Measurements from ENCODE around the gene VPS8.

Gene VPS8

DNA sequence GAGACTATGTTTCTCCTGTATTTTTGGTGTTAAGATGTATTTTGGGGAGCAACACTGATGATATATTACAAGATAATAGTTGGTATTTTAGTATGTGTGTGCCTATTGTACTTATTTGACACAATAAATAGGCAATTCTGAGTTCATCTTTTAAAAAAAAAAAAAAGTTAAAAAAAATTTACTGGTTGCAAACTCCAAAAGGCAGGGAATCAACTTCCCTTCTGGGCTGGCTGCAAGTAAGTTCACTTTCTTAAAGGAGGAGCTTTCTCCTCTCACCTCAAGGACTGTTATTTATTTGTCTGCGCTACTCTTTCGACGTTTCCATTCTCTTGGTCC is 335 bp upstream of the VPS8 start:
- no peak for DNase-seq (ENCODE audit: low read depth in 1 of 2, low spot score in 1 of 2)

DNA sequence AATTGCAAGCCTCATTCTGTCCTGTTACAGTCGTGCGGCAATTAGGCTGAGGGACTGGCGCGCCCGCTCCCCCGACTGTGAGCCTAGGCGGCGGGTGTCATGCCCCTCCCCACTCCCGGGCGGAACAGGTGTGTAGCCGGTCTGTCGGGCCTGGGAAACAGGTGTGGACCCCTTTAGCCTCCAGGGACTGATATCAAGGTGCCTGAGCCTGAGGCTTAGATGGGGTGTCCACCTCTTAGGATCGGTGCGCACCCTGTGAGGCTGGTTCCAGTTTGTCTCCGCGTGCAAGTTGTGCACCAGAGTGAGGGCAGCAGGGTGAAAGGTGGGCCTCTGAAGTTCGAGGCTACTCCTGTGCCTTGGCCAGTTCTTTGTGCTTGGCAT is 686 bp downstream of the VPS8 start:
- peak; percentile 3 to 12 for DNase-seq (ENCODE audit: low read depth in 1 of 2, low spot score in 1 of 2)

DNA sequence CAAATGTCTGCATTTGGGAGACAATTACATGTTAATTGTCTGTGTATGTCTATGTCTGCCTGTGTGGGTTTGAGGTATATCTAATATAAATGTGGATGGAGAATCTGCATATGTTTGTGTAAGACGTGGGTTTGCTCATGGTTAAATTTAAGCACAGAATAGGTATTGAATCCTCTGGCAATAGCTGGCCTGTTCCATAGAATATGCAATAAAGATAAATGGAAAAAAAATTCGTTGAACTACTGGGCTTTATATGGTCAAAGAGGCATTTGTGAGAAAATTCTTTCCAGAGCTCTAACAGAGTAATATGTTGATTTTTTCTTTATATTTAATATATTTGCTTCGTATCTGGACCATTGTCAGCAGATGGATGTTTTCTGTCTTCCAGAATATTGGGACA is 1.4 kb downstream of the VPS8 start:
- DNase-seq (ENCODE audit: low read depth in 1 of 2, low spot score in 1 of 2), result no peak

DNA sequence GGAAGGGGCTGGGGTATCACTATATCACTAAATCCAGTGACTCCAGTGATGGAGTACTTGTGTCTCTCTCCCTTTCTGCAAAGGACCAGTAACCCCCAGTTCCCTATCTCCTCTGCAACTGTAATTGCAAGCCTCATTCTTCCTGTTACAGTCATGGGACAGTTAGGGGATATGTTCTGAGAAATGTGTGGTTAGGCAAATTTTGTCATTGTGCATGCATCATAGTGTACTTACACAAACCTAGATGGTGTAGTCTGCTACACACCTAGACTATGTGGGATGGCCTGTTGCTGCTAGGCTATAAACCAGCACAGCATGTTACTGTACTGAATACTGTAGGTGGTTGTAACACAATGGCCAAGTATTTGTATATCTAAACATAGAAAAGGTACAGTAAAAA is 2.2 kb downstream of the VPS8 start:
- no peak for DNase-seq (ENCODE audit: low read depth in 1 of 2, low spot score in 1 of 2)

DNA sequence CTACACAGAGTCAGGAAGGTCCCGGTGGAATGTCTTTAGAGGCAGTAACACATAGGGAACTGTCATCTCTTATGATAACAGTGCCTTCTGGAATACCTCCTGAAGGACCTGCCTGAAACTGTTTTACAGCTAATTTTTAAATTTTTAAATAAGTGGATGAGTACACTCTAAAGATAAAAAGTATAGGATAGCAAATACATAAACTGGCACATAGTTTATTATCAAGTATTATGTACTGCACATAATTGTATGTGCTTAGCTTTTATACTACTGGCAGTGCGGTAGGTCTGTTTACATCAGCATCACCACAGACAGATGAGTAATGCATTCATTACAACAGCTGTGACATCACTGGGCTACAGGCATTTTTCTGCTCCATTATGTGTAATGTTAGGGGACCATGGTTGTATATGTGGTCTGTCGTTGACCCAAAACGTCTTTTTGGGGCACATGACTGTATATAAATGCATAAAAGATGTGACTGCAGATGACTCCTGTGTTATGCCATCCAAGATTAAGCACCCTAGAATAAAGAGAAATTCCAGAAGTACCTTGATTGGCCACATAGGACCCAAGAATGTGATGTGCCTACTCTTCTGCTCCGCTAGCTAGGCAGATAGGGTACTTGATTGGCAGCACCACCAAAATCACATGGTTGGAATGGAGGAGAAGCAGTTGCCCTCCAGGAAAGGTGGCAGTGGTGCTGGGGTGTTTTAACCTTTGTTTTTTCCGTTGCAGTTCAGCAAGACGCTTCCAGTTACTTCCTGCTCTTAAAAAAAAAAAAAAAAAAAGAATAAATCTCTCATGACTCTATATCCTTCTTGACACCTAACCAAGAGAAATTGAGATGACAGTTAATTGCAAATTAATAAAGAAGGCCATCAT is 3.3 kb downstream of the VPS8 start:
- no peak for DNase-seq (ENCODE audit: low read depth in 1 of 2, low spot score in 1 of 2)

DNA sequence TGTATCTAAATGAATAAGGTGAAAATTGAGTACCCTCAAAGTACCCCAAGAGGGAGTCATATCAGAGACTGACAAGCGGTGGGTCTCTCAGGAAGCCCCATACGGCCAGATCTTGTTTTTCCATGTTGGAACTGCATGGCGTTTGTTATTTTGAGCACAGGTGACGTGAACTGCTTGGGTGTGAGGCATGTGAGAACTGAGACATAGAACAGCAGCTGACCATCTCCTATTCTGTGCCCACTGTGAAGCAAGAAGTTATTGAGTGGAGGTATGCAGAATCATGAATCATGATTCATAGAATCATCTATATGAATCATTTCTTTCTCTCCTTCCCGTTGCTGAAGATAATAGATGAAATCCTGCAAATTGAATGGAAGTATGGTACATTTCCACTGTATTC is 4.6 kb downstream of the VPS8 start:
- DNase-seq (ENCODE audit: low read depth in 1 of 2, low spot score in 1 of 2), result no peak

DNA sequence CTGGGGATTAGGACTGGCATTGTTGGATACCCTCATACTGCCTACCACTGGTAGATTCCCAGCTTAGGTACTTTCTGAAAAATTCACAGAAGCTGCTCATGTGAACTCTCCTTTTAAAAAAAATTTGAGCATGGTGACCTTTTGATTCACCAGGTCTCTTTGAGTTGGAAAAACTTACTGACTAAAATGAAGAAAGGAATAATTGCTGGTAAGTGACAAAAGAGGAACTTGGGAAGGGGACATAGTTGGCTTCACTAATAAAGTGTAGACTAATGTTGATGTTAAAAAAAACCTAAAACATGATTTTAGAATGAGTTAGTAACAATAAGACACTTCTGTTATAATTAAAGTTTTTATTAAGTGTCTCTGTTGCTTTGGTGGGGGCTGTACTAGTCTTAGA is 8.6 kb downstream of the VPS8 start:
- DNase-seq (ENCODE audit: low read depth in 1 of 2, low spot score in 1 of 2), result no peak

DNA sequence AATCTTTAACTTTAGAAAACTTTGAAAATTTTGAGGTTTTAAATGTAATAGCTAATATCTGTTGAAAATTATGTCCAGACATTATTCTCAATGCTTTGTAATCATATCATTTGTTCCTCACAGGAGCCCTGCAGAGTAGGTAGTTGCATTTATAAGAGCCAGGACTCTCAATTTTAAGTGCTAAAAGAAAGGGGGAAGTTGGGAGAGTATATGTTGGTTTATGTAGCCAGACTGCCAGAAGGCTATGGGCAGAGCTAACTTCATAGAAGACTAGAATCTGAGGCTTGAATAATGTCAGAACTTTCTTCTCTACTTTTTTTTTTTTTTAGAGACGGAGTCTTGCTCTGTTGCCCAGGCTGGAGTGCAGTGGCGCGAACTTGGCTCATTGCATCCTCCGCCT is 9.1 kb downstream of the VPS8 start:
- no peak for DNase-seq (ENCODE audit: low read depth in 1 of 2, low spot score in 1 of 2)

DNA sequence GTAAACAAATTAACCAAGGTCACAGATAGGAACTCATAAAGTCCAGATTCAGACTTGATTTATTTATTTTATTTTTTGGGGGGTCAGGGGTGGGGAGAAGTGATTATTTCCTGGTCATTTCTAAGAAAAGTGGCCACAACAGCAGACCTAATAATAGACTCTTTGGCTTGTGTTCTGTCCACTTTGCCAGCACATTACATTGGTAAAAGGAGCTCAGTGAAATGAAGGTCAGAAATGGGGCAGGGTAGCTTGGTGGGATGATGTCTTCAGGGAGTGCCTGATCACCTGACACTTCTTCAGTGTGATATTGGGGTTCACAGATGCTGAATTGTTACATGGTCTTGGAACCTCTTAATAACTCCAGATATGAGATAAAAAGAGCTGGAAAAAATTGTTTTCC is 10.1 kb downstream of the VPS8 start:
- DNase-seq (ENCODE audit: low read depth in 1 of 2, low spot score in 1 of 2), result no peak

DNA sequence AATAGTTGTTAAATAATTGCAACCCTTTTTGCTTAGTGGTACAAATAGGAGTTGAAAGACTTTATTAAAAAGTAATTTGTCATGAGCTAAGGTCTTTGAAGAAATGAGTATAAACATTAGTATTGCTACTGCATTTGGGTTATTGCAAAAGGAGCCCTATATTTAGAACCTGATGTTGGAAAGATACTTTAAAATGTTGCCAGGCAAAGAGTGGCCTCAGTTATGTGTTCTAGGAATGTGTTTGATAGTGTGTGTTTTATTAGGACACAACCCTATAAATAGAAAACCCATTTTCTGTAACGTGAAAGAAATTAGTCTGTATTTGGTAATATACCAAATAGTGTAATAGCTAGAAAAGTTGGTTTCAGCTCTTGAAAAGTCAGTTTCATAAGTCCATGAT is 10.7 kb downstream of the VPS8 start:
- DNase-seq (ENCODE audit: low read depth in 1 of 2, low spot score in 1 of 2), result no peak

DNA sequence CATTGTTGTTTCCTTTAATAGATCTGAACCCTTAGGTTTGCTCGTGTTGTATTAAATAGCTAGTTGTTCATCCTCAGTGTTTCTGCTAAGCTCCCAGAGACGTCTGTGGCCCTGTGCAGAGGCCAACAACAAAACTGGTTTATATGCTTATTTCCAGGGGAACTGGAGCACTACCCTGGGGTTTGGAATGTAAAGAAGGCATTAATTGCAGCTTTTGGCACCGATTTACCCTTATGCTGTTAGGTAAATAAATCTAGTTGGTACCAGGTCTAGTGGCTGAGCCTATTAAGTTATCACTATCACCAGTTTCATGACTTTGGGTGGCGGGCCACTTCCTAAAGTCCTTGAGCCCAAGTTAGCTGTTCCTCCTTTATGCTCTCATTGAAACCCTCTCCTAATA is 12.0 kb downstream of the VPS8 start:
- DNase-seq (ENCODE audit: low read depth in 1 of 2, low spot score in 1 of 2), result no peak

DNA sequence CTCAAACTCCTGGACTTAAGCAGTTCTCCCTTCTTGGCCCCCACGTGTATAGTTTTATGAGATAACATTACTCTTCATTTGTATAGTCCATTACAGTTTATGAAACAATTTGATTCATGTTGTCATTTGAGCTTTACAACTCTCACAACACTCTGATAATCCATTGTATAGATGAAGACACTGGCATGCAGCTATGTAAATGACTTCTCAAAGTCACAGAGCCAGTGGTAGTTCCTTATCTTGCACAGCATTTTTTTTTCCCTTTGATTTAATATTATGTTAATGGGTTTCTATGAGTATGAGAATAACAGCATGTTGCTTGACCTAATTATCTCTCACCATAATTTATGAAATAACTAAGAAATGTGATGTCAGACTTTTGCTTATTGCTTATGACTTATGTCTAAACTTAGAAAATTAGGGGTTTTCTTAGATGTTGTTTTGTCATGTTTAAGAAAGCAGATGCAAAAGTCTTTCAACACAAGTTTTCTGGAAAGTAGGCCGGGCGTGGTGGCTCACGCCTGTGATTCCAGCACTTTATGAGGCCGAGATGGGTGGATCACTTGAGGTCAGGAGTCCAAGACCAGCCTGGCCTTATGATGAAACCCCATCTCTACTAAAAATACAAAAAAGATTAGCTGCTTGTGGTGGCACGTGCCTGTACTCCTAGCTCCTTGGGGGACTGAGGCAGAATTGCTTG is 13.3 kb downstream of the VPS8 start:
- no peak for DNase-seq (ENCODE audit: low read depth in 1 of 2, low spot score in 1 of 2)

DNA sequence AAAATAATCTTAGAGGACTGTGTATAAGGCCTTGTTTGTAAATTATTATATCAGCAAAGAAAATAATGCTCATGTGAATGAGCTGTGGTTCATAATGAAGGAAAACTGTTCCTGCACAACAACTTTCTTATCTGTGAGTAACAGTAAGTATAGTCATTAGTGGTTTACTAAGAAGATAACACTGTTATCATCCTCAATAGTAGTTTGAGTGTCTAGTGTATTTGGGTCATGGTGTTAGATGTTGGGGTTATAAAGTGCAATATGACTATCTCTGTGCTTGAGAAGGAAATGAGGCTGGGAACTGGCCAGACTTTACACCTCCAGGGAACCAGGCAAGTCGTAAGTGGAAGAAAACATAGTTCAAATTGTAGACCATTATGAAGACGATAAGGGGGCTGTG is 15.6 kb downstream of the VPS8 start:
- DNase-seq (ENCODE audit: low read depth in 1 of 2, low spot score in 1 of 2), result no peak

DNA sequence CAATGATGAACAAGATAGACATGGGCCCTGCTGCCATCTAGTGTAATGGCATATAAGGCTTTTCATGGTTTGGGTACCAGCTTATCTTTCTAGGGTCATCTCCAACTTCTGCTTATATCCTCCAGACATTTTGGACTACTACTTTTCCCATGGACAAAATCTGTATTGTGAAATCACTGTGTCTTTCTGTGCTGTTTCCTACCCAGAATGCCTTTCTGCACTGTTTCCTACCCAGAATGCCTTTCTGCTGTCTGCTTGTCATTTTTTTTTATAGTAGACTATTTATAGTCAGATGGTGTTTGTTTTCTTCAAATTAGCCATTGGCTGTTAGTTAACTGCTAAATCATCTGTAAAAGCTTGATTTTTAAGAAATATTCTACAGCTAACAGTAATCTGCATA is 20.1 kb downstream of the VPS8 start:
- no peak for DNase-seq (ENCODE audit: low read depth in 1 of 2, low spot score in 1 of 2)

DNA sequence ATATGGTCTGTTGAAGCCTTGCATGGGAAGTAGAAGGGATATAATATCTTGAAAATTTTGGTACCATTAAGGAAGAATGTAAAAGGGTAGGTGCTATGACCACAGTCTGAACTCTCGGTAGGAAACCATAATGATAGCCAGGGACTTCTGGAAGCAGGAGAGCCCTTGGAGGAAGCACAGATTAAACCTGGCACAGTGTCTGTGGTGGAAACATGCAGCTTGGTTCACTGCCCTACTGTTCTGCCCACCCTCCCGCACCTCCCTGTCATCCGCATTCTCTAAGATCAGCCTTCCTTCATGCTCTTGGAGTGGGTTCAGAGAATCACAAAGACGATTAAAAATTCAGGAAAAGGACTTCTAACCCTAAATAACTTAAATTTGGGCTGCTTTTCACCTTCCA is 20.9 kb downstream of the VPS8 start:
- DNase-seq (ENCODE audit: low read depth in 1 of 2, low spot score in 1 of 2), result no peak

DNA sequence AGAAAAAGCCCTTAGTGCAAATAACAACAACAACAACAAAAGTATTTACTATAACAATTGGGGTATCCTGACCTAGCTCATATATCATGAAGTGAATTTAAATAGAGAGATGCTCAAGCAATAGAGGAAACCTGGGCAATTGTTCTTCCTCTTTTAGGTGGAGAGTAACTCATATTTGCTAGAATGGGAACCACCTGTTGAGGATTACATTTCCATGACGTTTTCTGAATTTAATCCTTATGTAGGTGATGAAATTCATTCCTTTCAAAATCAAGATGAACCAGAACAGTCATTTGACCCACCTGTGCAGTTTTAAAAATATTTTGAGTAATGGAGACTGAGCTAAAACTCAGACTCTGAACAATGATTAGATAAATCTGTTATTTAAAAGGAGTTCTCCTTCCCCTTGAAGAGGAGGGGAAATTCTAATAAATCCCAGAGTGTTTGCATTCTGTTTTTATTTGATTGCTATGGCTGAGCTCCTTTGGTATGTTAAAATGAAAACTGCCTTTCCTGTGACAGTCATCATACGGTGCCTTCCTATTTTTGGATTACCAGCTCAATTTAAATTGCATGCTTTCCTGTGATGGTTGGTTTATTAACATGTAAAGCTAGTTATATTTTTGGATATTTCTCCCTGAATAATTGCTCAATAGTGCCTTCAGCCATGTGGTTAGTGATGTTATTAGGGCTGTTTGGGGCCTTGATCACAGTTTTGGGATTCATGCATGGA is 24.3 kb downstream of the VPS8 start:
- DNase-seq (ENCODE audit: low read depth in 1 of 2, low spot score in 1 of 2), result no peak

DNA sequence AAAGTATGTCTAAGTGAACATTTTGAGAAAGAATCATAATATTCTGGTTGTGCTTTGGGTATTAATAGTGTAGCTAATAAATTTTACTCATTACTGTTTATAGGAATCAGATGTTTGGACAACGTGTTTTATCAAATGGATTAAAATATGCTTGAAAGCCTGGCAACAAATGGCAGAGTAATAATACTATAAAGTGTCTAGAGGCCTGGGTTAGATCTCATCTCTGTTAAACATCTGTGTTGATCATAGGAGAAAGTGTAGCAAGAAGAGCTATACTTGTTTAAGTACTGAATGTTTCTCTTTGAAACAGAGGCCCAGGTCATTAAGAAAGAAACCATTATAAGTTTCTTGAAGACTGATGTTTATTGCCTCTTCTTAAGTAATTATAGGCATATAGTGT is 30.5 kb downstream of the VPS8 start:
- no peak for DNase-seq (ENCODE audit: low read depth in 1 of 2, low spot score in 1 of 2)

DNA sequence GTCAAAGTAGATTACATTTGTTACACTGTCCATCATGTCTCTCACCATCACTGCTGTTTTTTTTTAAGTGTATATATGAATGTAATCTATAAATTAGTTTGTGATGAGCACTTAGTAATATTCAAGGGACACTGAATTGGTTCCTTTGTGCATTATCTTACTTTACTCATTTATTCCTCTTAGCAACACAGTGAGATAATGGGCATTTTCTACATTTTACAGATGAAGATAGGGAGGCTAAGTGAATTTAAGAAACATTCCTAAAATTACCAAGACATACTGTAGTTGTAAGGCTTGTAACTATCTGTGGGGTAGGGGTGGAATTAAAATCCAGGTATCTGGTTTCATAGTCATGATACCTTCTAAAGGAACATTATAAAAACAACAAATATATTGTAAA is 33.9 kb downstream of the VPS8 start:
- DNase-seq (ENCODE audit: low read depth in 1 of 2, low spot score in 1 of 2), result no peak

DNA sequence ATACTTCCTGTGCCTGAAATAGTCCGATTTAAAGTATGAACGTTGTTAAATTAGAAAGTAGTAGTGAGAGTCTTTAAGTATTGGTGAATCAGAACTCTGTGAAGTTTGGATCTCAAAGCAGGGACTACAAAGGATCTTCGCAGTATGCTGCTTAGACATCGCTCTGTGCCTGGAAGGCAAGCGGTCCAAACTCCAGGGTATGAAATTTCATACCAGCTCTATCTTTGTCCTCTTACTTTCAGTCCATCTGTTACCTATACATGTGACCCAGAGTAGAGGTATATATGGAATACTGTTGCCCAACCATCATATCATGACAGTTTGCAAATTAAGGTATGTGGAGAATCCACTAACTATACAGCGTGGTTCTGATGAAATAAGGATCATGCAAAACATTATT is 34.5 kb downstream of the VPS8 start:
- DNase-seq (ENCODE audit: low read depth in 1 of 2, low spot score in 1 of 2), result no peak

DNA sequence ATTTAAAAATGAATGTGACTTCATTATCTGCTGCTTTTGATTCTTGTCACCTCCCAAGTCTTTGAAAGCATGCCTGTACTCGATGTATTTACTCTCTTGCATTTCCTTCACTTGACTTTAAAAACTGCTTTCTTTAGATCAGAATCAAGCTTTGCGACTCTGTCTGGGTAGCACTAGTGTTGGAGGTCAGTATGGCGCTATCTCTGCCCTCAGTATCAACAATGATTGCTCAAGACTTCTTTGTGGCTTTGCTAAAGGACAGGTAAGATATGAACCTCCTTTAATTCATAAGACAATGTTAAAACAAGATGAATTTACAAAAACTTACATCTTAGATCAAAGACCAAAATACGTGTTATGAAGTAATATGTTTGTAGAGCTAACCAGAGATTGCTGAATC is 37.0 kb downstream of the VPS8 start:
- DNase-seq (ENCODE audit: low read depth in 1 of 2, low spot score in 1 of 2), result no peak

DNA sequence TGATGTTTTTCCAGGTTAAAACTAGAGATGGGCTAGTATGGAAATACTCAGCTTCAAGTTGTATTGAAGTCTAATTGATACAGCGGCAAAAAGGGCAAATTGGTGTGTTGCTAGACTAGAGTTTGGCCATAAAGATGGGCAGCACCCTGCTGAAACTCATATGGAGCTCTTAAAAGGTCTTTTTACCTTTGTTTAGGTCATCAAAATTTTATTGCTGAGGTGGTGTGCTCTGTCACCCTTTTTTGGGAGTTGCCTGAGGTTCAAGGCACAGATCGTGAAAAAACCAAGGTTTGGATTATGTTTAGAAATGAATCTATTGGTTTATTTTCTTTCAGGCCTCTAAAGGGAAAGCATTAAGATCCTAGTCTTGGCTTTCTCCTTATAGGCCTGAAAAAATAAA is 38.2 kb downstream of the VPS8 start:
- DNase-seq (ENCODE audit: low read depth in 1 of 2, low spot score in 1 of 2), result no peak

DNA sequence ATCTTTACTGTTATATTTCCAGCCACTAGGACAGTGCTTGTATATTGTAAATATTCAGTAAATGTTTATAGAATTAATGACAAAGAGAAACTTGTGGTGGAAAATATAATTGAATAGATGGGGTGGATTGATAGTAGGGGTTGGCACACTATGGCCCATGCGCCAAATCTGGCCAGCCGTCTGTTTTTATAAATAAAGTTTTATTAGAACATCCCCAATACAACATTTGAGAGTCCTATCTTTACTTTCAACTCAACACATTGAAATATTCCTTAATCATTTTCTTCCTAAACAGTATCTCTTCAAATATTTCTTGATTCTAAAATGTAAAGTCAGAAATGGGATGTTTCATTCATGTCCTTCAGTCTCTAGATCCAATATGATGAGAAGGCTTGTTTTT is 45.1 kb downstream of the VPS8 start:
- no peak for DNase-seq (ENCODE audit: low read depth in 1 of 2, low spot score in 1 of 2)

Measured in activated CD4-positive, alpha-beta T cell treated with anti-CD3 and anti-CD28 coated beads, Interleukin-2, amount 50 U/mL, for 24 hours (primary cell).